WI38 (cell line): ENCODE data around the gene ANO7.

Source experiments
- H3K4me3 ChIP-seq: 2 replicates; pipeline ENCODE4 v1.5.1; 2011; ENCODE audit warnings: low read depth, mild to moderate bottlenecking, control low read depth, low read length
- TF ChIP-seq, protein P1 (sequence below): IDR thresholded peaks from 2 replicates; pipeline ENCODE4 v1.5.1; 2012; ENCODE audit warnings: low read depth, mild to moderate bottlenecking, control low read depth, low read length

Gene ANO7

DNA sequence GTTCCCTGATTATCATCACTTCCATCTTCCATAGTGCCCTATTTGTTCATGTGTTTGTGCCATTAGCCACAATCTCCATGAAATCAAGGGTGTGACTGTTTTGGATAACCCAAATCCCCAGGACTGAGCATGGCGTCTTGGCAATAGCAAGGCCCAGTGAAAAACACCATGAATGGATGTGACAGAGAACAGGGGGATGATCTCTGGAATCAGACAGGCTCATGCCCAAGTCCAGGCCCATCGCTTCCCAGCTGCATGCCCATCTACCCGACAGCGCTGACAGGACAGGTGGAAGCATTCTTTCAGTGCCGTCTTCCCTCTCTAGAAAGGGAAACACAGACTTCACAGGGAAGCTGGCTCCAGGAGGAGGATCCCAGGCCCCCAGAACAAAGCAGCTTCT lies 77.0 kb downstream of the ANO7 start:
- H3K4me3 ChIP-seq, result no peak overlapping the region
- TF ChIP-seq, protein P1, sequence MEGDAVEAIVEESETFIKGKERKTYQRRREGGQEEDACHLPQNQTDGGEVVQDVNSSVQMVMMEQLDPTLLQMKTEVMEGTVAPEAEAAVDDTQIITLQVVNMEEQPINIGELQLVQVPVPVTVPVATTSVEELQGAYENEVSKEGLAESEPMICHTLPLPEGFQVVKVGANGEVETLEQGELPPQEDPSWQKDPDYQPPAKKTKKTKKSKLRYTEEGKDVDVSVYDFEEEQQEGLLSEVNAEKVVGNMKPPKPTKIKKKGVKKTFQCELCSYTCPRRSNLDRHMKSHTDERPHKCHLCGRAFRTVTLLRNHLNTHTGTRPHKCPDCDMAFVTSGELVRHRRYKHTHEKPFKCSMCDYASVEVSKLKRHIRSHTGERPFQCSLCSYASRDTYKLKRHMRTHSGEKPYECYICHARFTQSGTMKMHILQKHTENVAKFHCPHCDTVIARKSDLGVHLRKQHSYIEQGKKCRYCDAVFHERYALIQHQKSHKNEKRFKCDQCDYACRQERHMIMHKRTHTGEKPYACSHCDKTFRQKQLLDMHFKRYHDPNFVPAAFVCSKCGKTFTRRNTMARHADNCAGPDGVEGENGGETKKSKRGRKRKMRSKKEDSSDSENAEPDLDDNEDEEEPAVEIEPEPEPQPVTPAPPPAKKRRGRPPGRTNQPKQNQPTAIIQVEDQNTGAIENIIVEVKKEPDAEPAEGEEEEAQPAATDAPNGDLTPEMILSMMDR, result no peak

DNA sequence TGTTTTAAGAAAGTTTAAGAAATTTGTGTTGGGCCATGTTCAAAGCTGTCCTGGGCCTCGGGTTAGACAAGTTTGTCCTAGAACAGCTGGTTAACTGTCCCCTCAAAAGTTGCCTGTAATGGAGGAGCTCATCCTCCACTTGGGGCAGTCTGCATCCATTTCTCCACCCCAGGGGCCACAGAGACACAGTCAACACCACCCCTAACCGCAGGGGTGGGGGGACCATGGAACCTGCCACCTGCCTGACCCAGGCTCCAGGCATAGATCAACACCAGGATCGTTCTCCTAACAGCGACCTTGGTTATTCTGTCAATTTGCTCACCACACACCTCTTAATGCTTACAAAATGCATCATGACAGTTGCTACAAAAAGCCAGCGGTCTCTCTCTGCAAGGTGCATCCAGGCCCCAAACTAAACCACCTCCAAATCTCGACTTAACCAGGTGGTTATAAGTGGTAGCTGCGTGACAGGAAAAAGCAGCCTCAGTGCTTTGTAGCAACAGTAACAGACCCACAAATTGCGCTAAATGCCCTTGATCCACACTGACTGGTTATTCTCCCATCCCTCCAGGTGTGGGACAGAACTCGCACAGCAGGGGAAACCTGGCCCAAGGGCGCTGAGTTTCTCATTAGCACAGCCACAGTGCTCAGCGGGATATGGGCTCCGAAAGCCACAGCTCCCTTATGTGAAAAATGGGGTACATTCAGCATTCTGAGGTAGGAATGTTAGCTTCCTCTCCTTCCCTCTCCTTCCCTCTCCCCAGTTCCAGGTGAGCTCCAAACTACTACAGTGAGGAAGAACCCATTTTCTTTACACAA lies 79.0 kb downstream of the ANO7 start:
- H3K4me3 ChIP-seq, result no peak overlapping the region

DNA sequence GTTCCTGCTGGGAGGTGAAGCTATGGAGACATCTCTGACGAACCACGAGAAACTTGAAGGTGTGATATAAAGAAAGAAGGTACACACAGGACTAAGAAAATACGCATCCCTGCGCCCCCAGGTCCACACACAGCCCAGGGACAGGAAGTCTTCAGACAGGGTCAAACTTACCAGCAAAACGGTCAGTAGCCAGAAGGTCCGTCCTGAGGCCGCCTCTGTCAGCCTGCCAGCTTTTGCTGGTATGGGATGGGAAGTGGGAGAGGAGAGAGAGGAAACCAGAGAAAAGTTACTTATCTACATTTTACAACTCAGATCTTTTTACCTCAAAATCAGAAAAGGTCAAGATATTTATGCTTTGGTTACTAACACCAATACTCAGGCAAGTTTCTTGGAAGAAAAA lies 79.8 kb downstream of the ANO7 start:
- H3K4me3 ChIP-seq, result no peak overlapping the region
- TF ChIP-seq, protein P1, result no peak

More for the DNA sequence above, 79.0 kb downstream of the ANO7 start:
- TF ChIP-seq, protein P1, result no peak

DNA sequence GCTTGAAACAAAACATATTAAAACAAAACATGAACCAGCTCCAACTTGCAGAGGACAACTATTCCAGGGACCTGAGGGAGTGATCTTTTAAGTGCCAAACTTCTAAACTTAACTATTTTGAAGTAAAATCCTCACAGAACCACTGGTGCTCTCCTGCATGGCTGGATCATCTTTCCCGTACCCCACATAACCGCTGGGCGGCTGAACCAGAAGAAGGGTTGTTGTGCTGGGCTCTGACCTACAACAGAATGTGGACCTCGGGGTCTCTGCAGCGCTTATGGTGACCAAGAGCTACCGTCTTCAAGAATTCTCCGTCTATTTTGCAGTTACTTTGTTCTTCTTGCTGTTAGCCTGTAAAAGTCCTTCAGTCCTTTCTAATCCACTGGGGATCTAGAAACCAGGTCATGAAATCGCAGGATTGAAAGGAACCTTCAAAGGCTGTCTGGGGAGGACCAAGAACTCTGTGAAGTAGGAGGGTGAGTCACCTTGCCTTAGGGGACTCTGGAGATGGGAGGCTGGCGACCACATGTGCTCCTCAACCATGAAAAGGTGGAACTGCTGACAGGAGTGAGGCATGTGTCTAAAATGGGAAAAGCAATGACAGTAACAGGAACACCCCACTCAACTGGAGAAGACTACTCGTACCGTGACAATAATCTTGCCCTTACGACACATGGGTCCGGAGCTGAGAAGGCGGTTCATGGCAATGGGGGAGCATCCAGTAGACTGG lies 80.4 kb downstream of the ANO7 start:
- no peak overlapping the region for H3K4me3 ChIP-seq
- TF ChIP-seq, protein P1, result no peak

DNA sequence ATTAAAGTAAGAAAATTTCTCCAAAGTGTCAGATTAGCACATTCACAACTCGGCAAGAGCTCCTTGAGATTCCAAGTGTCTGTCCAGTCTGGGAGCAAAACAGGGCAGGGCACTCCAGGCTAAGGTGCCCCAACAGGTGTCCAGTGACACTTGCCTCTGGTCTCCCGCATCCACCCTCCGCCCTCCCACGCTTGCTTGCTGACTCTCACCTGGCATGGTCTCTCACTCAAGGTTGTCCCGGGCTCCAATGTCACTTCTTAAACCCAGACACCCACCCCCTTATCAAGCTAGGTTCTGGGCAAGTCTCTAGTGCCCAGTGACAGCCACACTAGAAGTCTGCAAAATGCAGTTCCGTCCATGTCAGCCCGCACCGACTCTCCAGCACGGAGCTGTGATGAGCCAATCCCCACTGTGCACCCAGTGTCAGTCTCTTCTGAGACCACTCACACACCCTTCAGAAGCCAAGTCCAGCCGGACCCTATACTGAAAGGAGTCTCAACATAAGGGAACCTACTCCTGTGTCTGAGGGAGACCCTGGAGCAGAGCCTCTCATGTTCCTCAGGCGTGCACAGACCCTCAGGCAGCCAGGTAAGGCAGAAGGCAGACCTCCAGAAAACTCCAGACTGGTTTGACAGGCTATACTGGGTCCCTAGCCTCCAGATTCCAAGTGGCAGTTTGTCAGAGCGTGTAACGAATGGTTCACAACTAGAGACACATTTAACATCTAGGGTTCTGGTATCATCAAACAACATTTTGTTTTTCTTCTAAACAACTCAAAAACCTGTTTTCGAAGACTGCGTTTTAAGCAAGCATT lies 81.4 kb downstream of the ANO7 start:
- TF ChIP-seq, protein P1, result no peak
- peak overlapping the region; percentile 85 for H3K4me3 ChIP-seq

DNA sequence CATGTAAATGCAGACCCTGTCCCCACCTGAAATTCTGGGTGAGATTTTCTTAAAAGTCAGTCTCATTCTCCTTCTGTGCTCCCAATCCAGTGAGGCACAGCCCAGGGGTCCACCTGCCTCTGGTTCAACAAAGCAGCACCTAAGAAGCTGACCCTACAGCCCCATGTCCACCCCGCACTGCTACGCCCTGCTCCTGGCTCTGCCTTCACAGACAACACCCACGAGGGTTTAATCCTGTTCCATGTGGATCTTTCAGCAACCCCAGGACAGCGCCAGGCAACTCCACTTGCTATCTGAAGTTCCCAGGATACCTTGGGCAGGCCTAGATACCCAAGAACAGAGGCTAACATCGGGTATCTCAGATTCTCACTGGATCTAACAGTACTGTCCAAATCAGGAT lies 82.1 kb downstream of the ANO7 start:
- H3K4me3 ChIP-seq, result peak overlapping the region; percentile 85

More for the DNA sequence above, 82.1 kb downstream of the ANO7 start:
- TF ChIP-seq, protein P1, result no peak
